Activated naive CD8-positive, alpha-beta T cell (primary cell): ENCODE data around the gene ST14.

ENCODE experiments used
- H3K27ac Mint-ChIP-seq: one replicate; pipeline ENCODE4 v1.8.0; 2021; ENCODE audit warnings: mixed read lengths
- H3K27me3 Mint-ChIP-seq: one replicate; pipeline ENCODE4 v1.8.0; 2021; ENCODE audit warnings: mixed read lengths
- H3K36me3 Mint-ChIP-seq: one replicate; pipeline ENCODE4 v1.8.0; 2021; ENCODE audit warnings: mixed read lengths
- H3K4me1 Mint-ChIP-seq: one replicate; pipeline ENCODE4 v1.8.0; 2021; ENCODE audit warnings: low read depth, mixed read lengths
- H3K4me3 Mint-ChIP-seq: one replicate; pipeline ENCODE4 v1.8.0; 2021; ENCODE audit warnings: mild to moderate bottlenecking, mixed read lengths
- H3K9me3 Mint-ChIP-seq: one replicate; pipeline ENCODE4 v1.8.0; 2021; ENCODE audit warnings: low read depth, mixed read lengths

The ST14 gene

GRCh38 chr11:130198964-130199363, 39.4 kb downstream of the ST14 start:
- H3K27me3 Mint-ChIP-seq, result no peaks in the 10 kb centered on the region
- no peaks in the 10 kb centered on the region for H3K9me3 Mint-ChIP-seq
- H3K36me3 Mint-ChIP-seq, result no peaks in the 10 kb centered on the region
- H3K27ac Mint-ChIP-seq, result no peak overlapping the region
- no peak overlapping the region for H3K4me3 Mint-ChIP-seq
- no peaks in the 10 kb centered on the region for H3K4me1 Mint-ChIP-seq

- Mint-ChIP-seq H3K27me3 (no peaks in the 10 kb centered on the region), H3K4me3 (no peak overlapping the region), H3K4me1 (no peaks in the 10 kb centered on the region), H3K9me3 (no peaks in the 10 kb centered on the region), H3K27ac (no peak overlapping the region), H3K36me3 (no peaks in the 10 kb centered on the region)
These were observed 40.2 kb downstream of the ST14 start for GRCh38 chr11:130199792-130200191.

- no peak overlapping the region for H3K4me3 Mint-ChIP-seq
- H3K36me3 Mint-ChIP-seq, result no peaks in the 10 kb centered on the region
- no peak overlapping the region for H3K27ac Mint-ChIP-seq
- no peaks in the 10 kb centered on the region for H3K9me3 Mint-ChIP-seq
- peaks cover 2% of the 10 kb centered on the region for H3K27me3 Mint-ChIP-seq
- H3K4me1 Mint-ChIP-seq, result no peaks in the 10 kb centered on the region
These were observed 41.4 kb downstream of the ST14 start for GRCh38 chr11:130201026-130201425.

GRCh38 chr11:130202009-130202817, 42.6 kb downstream of the ST14 start:
- no peak overlapping the region for H3K27ac Mint-ChIP-seq
- no peaks in the 10 kb centered on the region for H3K4me1 Mint-ChIP-seq
- H3K36me3 Mint-ChIP-seq, result no peaks in the 10 kb centered on the region

GRCh38 chr11:130202818-130203689, 43.5 kb downstream of the ST14 start:
- Mint-ChIP-seq H3K27ac (no peak overlapping the region), H3K4me1 (no peaks in the 10 kb centered on the region), H3K4me3 (no peak overlapping the region), H3K27me3 (peaks cover 2% of the 10 kb centered on the region), H3K36me3 (no peaks in the 10 kb centered on the region), H3K9me3 (no peaks in the 10 kb centered on the region)

More at GRCh38 chr11:130202009-130202817, 42.6 kb downstream of the ST14 start:
- H3K27me3 Mint-ChIP-seq, result peaks cover 2% of the 10 kb centered on the region
- H3K4me3 Mint-ChIP-seq, result no peak overlapping the region
- H3K9me3 Mint-ChIP-seq, result no peaks in the 10 kb centered on the region

- H3K27ac Mint-ChIP-seq, result no peak overlapping the region
These were observed 44.5 kb downstream of the ST14 start for GRCh38 chr11:130203766-130204702.

GRCh38 chr11:130204703-130205095, 45.1 kb downstream of the ST14 start:
- H3K4me1 Mint-ChIP-seq, result no peaks in the 10 kb centered on the region
- H3K4me3 Mint-ChIP-seq, result no peak overlapping the region
- H3K9me3 Mint-ChIP-seq, result no peaks in the 10 kb centered on the region
- H3K27ac Mint-ChIP-seq, result no peak overlapping the region
- peaks cover 2% of the 10 kb centered on the region for H3K27me3 Mint-ChIP-seq
- H3K36me3 Mint-ChIP-seq, result no peaks in the 10 kb centered on the region

More at GRCh38 chr11:130203766-130204702, 44.5 kb downstream of the ST14 start:
- no peak overlapping the region for H3K4me3 Mint-ChIP-seq
- H3K9me3 Mint-ChIP-seq, result no peaks in the 10 kb centered on the region
- H3K36me3 Mint-ChIP-seq, result no peaks in the 10 kb centered on the region
- no peaks in the 10 kb centered on the region for H3K4me1 Mint-ChIP-seq
- H3K27me3 Mint-ChIP-seq, result peaks cover 2% of the 10 kb centered on the region

- no peaks in the 10 kb centered on the region for H3K9me3 Mint-ChIP-seq
- no peaks in the 10 kb centered on the region for H3K4me1 Mint-ChIP-seq
- H3K4me3 Mint-ChIP-seq, result no peak overlapping the region
- no peak overlapping the region for H3K27ac Mint-ChIP-seq
- H3K36me3 Mint-ChIP-seq, result no peaks in the 10 kb centered on the region
- peaks cover 5% of the 10 kb centered on the region for H3K27me3 Mint-ChIP-seq
These were observed 46.6 kb downstream of the ST14 start for GRCh38 chr11:130206141-130206540.

GRCh38 chr11:130208241-130209127, 48.9 kb downstream of the ST14 start:
- Mint-ChIP-seq H3K36me3 (no peaks in the 10 kb centered on the region), H3K4me3 (no peak overlapping the region), H3K9me3 (no peaks in the 10 kb centered on the region), H3K27ac (no peak overlapping the region), H3K27me3 (peaks cover 8% of the 10 kb centered on the region), H3K4me1 (no peaks in the 10 kb centered on the region)

GRCh38 chr11:130209128-130209932, 49.7 kb downstream of the ST14 start:
- H3K9me3 Mint-ChIP-seq, result no peaks in the 10 kb centered on the region
- H3K4me1 Mint-ChIP-seq, result no peaks in the 10 kb centered on the region
- H3K36me3 Mint-ChIP-seq, result no peaks in the 10 kb centered on the region
- peaks cover 8% of the 10 kb centered on the region for H3K27me3 Mint-ChIP-seq
- no peak overlapping the region for H3K4me3 Mint-ChIP-seq
- H3K27ac Mint-ChIP-seq, result no peak overlapping the region

GRCh38 chr11:130209954-130210854, 50.6 kb downstream of the ST14 start:
- no peaks in the 10 kb centered on the region for H3K9me3 Mint-ChIP-seq
- no peak overlapping the region for H3K4me3 Mint-ChIP-seq
- no peak overlapping the region for H3K27ac Mint-ChIP-seq
- no peaks in the 10 kb centered on the region for H3K4me1 Mint-ChIP-seq
- H3K27me3 Mint-ChIP-seq, result peaks cover 8% of the 10 kb centered on the region
- H3K36me3 Mint-ChIP-seq, result no peaks in the 10 kb centered on the region

GRCh38 chr11:130211144-130211543, 51.6 kb downstream of the ST14 start:
- Mint-ChIP-seq H3K4me1 (no peaks in the 10 kb centered on the region), H3K27me3 (peaks cover 6% of the 10 kb centered on the region), H3K4me3 (no peak overlapping the region), H3K36me3 (no peaks in the 10 kb centered on the region), H3K27ac (no peak overlapping the region), H3K9me3 (no peaks in the 10 kb centered on the region)
